Heart right ventricle (tissue), 16 donors: Measurements from ENCODE around the gene ECE1. TPM values are rescaled to one million over a fixed set of nuclear protein-coding genes. Genes with fewer than 3 reads are reported as not detected.
"Not testable (repeated sequence)": the region's sequence is repeated elsewhere in the genome, so short reads cannot be mapped to it uniquely, and the experiment has no call there.

Experiments used
- ATAC-seq, 8 donors: fragments of 200-7000 bp; cut with Tn5 transposase; one replicate each; pipeline ENCODE4 v1.9.1; 2020; ENCODE audit warnings: mild to moderate bottlenecking in 8 of 8, moderate library complexity in 8 of 8, moderate number of reproducible peaks in 1 of 8
- DNase-seq, 2 donors: peaks; one replicate each; pipeline ENCODE4 v3.0.0-alpha.2; 2020
- H3K27ac ChIP-seq, 10 donors: fragments of 200-600 bp; sonication (generic) in 2 of 10; one replicate each; pipeline versions ENCODE4 v1.5.0 to v1.8.0; 2020 to 2022; ENCODE audit warnings: mild to moderate bottlenecking in 3 of 10
- H3K27me3 ChIP-seq, 7 donors: fragments of 200-600 bp; one replicate each; pipeline ENCODE4 v1.8.0; 2021 to 2022; ENCODE audit warnings: mild to moderate bottlenecking in 2 of 7
- H3K36me3 ChIP-seq, 9 donors: fragments of 200-600 bp; sonication (generic) in 1 of 9; one replicate each; pipeline versions ENCODE4 v1.5.0 to v1.8.0; 2020 to 2022; ENCODE audit warnings: mild to moderate bottlenecking in 2 of 9
- H3K4me1 ChIP-seq, 9 donors: fragments of 200-600 bp; sonication (generic) in 1 of 9; one replicate each; pipeline versions ENCODE4 v1.5.0 to v1.8.0; 2020 to 2022; ENCODE audit warnings: mild to moderate bottlenecking in 4 of 9
- H3K4me3 ChIP-seq, 10 donors: fragments of 200-600 bp; sonication (generic) in 2 of 10; one replicate each; pipeline versions ENCODE4 v1.5.0 to v1.8.0; 2020 to 2022; ENCODE audit warnings: mild to moderate bottlenecking in 7 of 10, moderate library complexity in 2 of 10
- H3K9me3 ChIP-seq, 11 donors: fragments of 200-600 bp in 10 of 11; sonication (generic) in 2 of 11; one replicate each; pipeline versions ENCODE4 v1.5.0 to v1.8.0; 2013 to 2022; ENCODE audit warnings: mild to moderate bottlenecking in 2 of 11, control low read depth in 1 of 11, moderate library complexity in 1 of 11
- whole genome bisulfite sequencing, 2 donors: extraction: QIAGEN DNeasy Blood & Tissue Kit; methylation state at CpG; one replicate each; pipeline ENCODE4 v1.1.7; 2013; ENCODE audit warnings: inconsistent platforms in 1 of 2; 5-methylcytosine and 5-hydroxymethylcytosine counted together
- intact Hi-C, 10 donors: fragments of 100-400 bp; cut with DNase I; formaldehyde crosslinking; loops; one replicate each; pipeline versions ENCODE4 v1.11.1 to v1.14.2; 2022
- polyA plus RNA-seq, 2 donors: library from polyadenylated mRNA; stranded (reverse); fragments of 200-250 nt; gene quantifications; one replicate each; pipeline ENCODE4 v1.2.3, GENCODE V29; 2013
- total RNA-seq, 10 donors: library from RNA; stranded (reverse); fragmentation: NEBNext Ultra II Directional in 3 of 10; extraction: Animal tissue kit (Norgen Biotek cat#: 25700) in 3 of 10; gene quantifications; one replicate each; pipeline versions ENCODE4 v1.2.1 to v1.2.4, GENCODE V29; 2021 to 2023
- TF ChIP-seq, protein P1 (sequence below), 9 donors: fragments of 200-600 bp; sonication (generic) in 2 of 9; IDR thresholded peaks; one replicate each; pipeline versions ENCODE4 v1.5.0 to v1.8.0; 2021 to 2022; ENCODE audit warnings: antibody characterized with exemption in 9 of 9, mild to moderate bottlenecking in 5 of 9, moderate library complexity in 1 of 9
- donor health status: Arrhythmogenic right ventricular cardiomyopathy.
- donor health status: ischemic (EF 13 %, LVEDD 7.1; RV severe dilation, severe dysfunction).
- donor health status: healthy with polysubstance abuse.
- donor health status: DM: no; HTN: yes; CAD: no.
- donor health status: DM: no; HTN: no; CAD: no.
- donor health status: ischemic (EF 25% LVEDD 6.9; RV normal size, moderate dysfunction).
- donor health status: ischemic (EF 25% LVEDD 5.7; RV mildly dilated, moderate dysfunction).
- donor health status: healthy.
- donor health status: DM: yes; HTN: yes; CAD: no.
- donor health status: Ischemic cardiomyopathy.
- donor health status: ischemic (EF 35%, LVEDD 5.7; RV mildly dilated, moderate dysfunction).
- donor health status: nonischemic (EF 11% LVEDD 7.7; RV severe dilation, severe dysfunction).
- donor health status: DM: yes; HTN: yes; CAD: no.
- donor health status: PGD.
- donor health status: ischemic (EF 29% LVEDD 5.4; RV normal size, mild dysfunction).
- donor health status: nonischemic (EF 23%, LVEDD 6.1; RV moderate dilation, normal function).

The ECE1 gene
- total and polyA plus RNA-seq, 12 donors, result 30.6 to 81.8 (median 51.8) TPM

DNA sequence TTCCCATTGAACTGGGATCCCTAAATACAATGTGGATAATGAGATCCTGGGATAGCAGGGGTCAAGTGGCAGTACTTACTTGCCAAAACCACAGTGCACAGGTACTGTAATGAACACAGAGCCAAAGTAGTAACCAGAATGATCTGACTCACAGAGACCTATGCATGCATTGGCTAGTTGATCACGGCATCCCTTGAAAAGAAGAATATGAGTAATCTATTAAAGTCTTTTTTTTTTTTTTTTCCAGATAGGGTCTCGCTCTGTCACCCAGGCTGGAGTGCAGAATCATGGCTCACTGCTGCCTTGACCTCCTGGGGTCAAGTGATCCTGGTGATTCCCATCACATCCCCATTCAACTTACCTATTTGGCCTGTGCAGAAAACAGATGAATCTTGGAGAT lies 84.1 kb downstream of the ECE1 start:
- Histone ChIP-seq H3K9me3 (no peaks in the 10 kb centered on the region), H3K36me3 (no peaks in the 10 kb centered on the region), H3K4me3 (no peak overlapping the region), H3K27me3 (no peaks in the 10 kb centered on the region), H3K4me1 (no peaks in the 10 kb centered on the region), H3K27ac (no peak overlapping the region)
- ATAC-seq, result no peak
- 88% methylated on average over 2 of the region's 2 CpGs for WGBS, 2 donors
- intact Hi-C loops, result no loop called here
- no peak for DNase-seq
- TF ChIP-seq, protein P1, sequence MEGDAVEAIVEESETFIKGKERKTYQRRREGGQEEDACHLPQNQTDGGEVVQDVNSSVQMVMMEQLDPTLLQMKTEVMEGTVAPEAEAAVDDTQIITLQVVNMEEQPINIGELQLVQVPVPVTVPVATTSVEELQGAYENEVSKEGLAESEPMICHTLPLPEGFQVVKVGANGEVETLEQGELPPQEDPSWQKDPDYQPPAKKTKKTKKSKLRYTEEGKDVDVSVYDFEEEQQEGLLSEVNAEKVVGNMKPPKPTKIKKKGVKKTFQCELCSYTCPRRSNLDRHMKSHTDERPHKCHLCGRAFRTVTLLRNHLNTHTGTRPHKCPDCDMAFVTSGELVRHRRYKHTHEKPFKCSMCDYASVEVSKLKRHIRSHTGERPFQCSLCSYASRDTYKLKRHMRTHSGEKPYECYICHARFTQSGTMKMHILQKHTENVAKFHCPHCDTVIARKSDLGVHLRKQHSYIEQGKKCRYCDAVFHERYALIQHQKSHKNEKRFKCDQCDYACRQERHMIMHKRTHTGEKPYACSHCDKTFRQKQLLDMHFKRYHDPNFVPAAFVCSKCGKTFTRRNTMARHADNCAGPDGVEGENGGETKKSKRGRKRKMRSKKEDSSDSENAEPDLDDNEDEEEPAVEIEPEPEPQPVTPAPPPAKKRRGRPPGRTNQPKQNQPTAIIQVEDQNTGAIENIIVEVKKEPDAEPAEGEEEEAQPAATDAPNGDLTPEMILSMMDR (IDR thresholded peaks at IDR 0.05), result no peak

DNA sequence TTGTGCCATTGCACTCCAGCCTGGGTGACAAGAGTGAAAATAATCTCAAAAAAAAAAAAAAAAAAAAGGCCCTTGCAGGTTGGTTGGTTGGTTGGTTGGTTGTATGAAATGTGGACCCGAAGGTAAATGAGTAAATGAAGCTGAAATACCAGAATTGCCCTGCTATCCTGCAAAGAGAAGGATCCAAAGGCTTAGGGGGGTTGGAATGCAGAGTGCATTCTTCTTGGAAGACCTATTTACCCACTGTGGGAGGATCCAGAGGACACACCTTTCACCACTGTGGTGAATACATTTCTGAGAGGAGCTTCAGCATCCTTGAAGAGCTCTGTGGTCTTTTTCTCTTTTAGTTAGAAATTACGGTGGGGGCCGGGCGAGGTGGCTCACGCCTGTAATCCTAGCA lies 84.8 kb downstream of the ECE1 start:
- intact Hi-C loops, result no loop called here

DNA sequence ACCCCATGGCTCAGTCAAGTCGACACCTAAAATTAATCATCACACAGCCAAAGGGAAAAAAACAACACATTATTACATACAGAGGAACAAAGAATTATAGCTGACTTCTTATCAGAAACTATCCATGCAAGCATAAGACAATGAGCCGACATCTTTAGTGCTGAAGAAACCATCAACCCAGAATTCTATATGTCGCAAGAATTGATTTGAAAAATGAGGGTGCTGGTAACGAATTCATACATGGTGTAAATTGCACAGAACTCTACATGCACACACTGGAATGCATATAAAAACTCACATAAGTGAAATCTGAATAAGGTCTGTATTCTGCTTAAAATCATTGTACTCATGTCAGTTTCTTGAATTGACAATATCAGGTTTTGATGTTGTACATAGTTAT lies 88.6 kb downstream of the ECE1 start:
- Histone ChIP-seq H3K27me3 (no peaks in the 10 kb centered on the region), H3K9me3 (no peaks in the 10 kb centered on the region), H3K36me3 (no peaks in the 10 kb centered on the region), H3K4me1 (no peaks in the 10 kb centered on the region), H3K27ac (no peak overlapping the region), H3K4me3 (no peak overlapping the region)
- no peak for ATAC-seq
- TF ChIP-seq, protein P1 (IDR thresholded peaks at IDR 0.05), result no peak
- 88 to 92% methylated on average over 4 of the region's 4 CpGs for WGBS, 2 donors
- no peak for DNase-seq
- intact Hi-C loops, result no loop called here

More for the DNA sequence above, 84.8 kb downstream of the ECE1 start:
- no peaks in the 10 kb centered on the region for H3K36me3 ChIP-seq
- no peak overlapping the region for H3K27ac ChIP-seq
- H3K4me1 ChIP-seq, result no peaks in the 10 kb centered on the region
- WGBS, 2 donors, result 93 to 97% methylated on average over 5 of the region's 5 CpGs
- H3K4me3 ChIP-seq, result no peak overlapping the region
- TF ChIP-seq, protein P1 (IDR thresholded peaks at IDR 0.05), result no peak
- H3K27me3 ChIP-seq, result no peaks in the 10 kb centered on the region
- ATAC-seq (no peak), DNase-seq (no peak)
- no peaks in the 10 kb centered on the region for H3K9me3 ChIP-seq

DNA sequence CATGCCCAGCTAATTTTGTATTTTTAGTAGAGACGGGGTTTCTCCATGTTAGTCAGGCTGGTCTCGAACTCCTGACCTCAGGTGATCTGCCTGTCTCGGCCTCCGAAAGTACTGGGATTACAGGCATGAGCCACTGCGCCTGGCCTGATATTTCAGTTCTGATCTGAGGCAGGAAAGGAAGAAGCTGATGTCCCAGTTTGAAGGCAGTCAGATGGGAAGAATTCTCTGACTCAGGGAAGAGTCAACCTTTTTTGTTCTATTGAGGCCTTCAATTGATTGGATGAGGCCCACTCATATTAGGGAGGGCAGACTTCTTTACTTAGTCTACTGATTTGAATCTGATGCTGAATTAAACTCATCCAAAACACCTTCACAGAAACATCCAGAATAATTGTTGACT lies 89.0 kb downstream of the ECE1 start:
- H3K36me3 ChIP-seq, DNase-seq, H3K9me3 ChIP-seq, H3K4me3 ChIP-seq, intact Hi-C loops, H3K27me3 ChIP-seq, H3K4me1 ChIP-seq, ATAC-seq, H3K27ac ChIP-seq: not testable (repeated sequence)
- WGBS, 2 donors, result 94 to 95% methylated on average over 5 of the region's 5 CpGs

DNA sequence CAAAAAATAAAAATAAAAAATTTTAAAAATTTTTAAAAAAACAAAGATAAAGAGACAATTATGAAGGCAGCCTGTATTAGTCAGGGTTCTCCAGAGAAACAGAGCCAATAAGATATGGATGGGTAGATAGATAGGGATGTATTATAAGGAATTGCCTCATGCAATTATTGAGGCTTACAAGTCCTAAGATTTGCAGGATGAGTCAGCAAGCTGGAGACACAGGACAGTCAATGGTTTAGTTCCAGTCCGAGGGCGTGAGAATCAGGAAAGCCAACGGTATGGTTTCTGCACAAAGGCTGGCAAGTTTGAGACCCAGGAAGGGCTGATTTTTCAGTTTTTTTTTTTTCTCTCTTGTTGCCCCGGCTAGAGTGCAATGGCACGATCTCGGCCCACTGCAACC lies 89.5 kb downstream of the ECE1 start:
- TF ChIP-seq, protein P1 (IDR thresholded peaks at IDR 0.05), result no peak
- Histone ChIP-seq H3K9me3 (no peaks in the 10 kb centered on the region), H3K4me3 (no peak overlapping the region), H3K27ac (no peak overlapping the region), H3K4me1 (no peaks in the 10 kb centered on the region), H3K36me3 (no peaks in the 10 kb centered on the region), H3K27me3 (peaks cover 0 to 4% (median 0%) of the 10 kb centered on the region in 7 donors)
- ATAC-seq, result no peak
- intact Hi-C loops, result no loop called here
- no peak for DNase-seq
- 90 to 92% methylated on average over 6 of the region's 6 CpGs for WGBS, 2 donors
